Activated CD4-positive, alpha-beta memory T cell treated with anti-CD3 and anti-CD28 coated beads for 36 hours (primary cell): ENCODE results near the gene SLC23A1. TPM values are rescaled to one million over a fixed set of nuclear protein-coding genes. Genes with fewer than 3 reads are reported as not detected.
"Not testable (repeated sequence)": the region's sequence is repeated elsewhere in the genome, so short reads cannot be mapped to it uniquely, and the experiment has no call there.

ENCODE experiments used
- CTCF ChIA-PET: fragments of 350-600 bp; sonication (Branson Sonifier 250); formaldehyde crosslinking; loops from one replicate; lab custom pipeline; 2021; ENCODE audit warnings: antibody characterized with exemption, inconsistent platforms; lab: Charles Lee
- POLR2A ChIA-PET: fragments of 350-600 bp; sonication (Branson Sonifier 250); formaldehyde crosslinking; loops from one replicate; lab custom pipeline; 2021; ENCODE audit warnings: antibody characterized with exemption; lab: Charles Lee
- DNase-seq: peaks from one replicate; pipeline ENCODE4 v3.0.0-alpha.2; 2020
- H3K27ac Mint-ChIP-seq: one replicate; pipeline ENCODE4 v1.8.0; 2021; ENCODE audit warnings: mixed read lengths
- H3K27me3 Mint-ChIP-seq: one replicate; pipeline ENCODE4 v1.8.0; 2021; ENCODE audit warnings: mixed read lengths
- H3K36me3 Mint-ChIP-seq: one replicate; pipeline ENCODE4 v1.8.0; 2021; ENCODE audit warnings: mixed read lengths
- H3K4me1 Mint-ChIP-seq: one replicate; pipeline ENCODE4 v1.8.0; 2021; ENCODE audit warnings: low read depth, mixed read lengths
- H3K4me3 Mint-ChIP-seq: one replicate; pipeline ENCODE4 v1.8.0; 2021; ENCODE audit warnings: mild to moderate bottlenecking, mixed read lengths
- H3K9me3 Mint-ChIP-seq: one replicate; pipeline ENCODE4 v1.8.0; 2021; ENCODE audit warnings: mixed read lengths
- intact Hi-C: fragments of 100-400 bp; cut with micrococcal nuclease; formaldehyde crosslinking; loops from one replicate; pipeline ENCODE4 v1.15.1; 2023
- total RNA-seq, 2 experiments: library from RNA; stranded (reverse); gene quantifications; one replicate each; pipeline ENCODE4 v1.2.3, GENCODE V29; 2021

The SLC23A1 gene
- total RNA-seq, 2 experiments from 2014 or later, result 1.0 to 1.4 TPM

- ChIA-PET POLR2A (no interaction called here), CTCF (interaction anchor here (0.8 kb wide), 1 partner anchor 66 kb away, joined by 3 read pairs; no protein-coding TSS in a partner anchor)
- DNase-seq, result no peak
- Mint-ChIP-seq H3K27ac (no peak overlapping the region), H3K4me1 (peaks cover 18% of the 10 kb centered on the region), H3K36me3 (peaks cover 19% of the 10 kb centered on the region), H3K27me3 (no peaks in the 10 kb centered on the region), H3K9me3 (no peaks in the 10 kb centered on the region), H3K4me3 (no peak overlapping the region)
- intact Hi-C loops, result no loop called here
These were observed 22.7 kb downstream of the SLC23A1 start for GRCh38 chr5:139360384-139360783.

GRCh38 chr5:139358064-139358463 lies 25.0 kb downstream of the SLC23A1 start:
- Mint-ChIP-seq H3K36me3 (peaks cover 10% of the 10 kb centered on the region), H3K27ac (no peak overlapping the region), H3K4me1 (peaks cover 14% of the 10 kb centered on the region), H3K27me3 (no peaks in the 10 kb centered on the region), H3K9me3 (no peaks in the 10 kb centered on the region), H3K4me3 (no peak overlapping the region)
- intact Hi-C loops, result no loop called here
- POLR2A ChIA-PET, result no interaction called here
- CTCF ChIA-PET, result no interaction called here
- DNase-seq, result no peak

- peaks cover 11% of the 10 kb centered on the region for H3K36me3 Mint-ChIP-seq
- intact Hi-C loops, H3K27me3 Mint-ChIP-seq, H3K4me3 Mint-ChIP-seq, H3K9me3 Mint-ChIP-seq, H3K27ac Mint-ChIP-seq, DNase-seq, CTCF ChIA-PET: not testable (repeated sequence)
- peaks cover 12% of the 10 kb centered on the region for H3K4me1 Mint-ChIP-seq
- POLR2A ChIA-PET, result interaction anchor here (1.1 kb wide), 1 partner anchor 10 kb away, joined by 3 read pairs; no protein-coding TSS in a partner anchor
These were observed 27.2 kb downstream of the SLC23A1 start for GRCh38 chr5:139355900-139356299.

- Mint-ChIP-seq H3K27ac (no peak overlapping the region), H3K4me3 (no peak overlapping the region), H3K4me1 (peaks cover 12% of the 10 kb centered on the region), H3K27me3 (no peaks in the 10 kb centered on the region), H3K36me3 (peaks cover 11% of the 10 kb centered on the region), H3K9me3 (no peaks in the 10 kb centered on the region)
- ChIA-PET POLR2A (interaction anchor here (1.5 kb wide), 1 partner anchor 12 kb away, joined by 4 read pairs; the partner anchor contains the start of gene PAIP2), CTCF (no interaction called here)
- intact Hi-C loops, result no loop called here
- no peak for DNase-seq
These were observed 28.9 kb downstream of the SLC23A1 start for GRCh38 chr5:139354186-139354585.

DNA sequence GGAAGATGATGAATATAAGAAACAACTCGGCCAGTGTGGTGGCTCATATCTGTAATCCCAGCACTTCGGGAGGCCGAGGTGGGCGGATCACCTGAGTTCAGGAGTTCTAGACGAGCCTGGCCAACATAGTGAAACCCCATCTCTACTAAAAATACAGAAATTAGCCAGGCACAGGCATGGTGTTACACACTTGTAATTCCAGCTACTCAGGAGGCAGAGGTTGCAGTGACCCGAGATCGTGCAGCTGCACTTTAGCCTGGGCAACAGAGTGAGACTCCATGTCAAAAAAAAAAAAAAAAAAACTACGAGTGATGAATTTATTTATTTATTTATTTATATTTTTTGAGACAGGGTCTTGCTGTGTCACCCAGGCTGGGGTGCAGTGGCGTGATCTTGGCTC lies 35.2 kb downstream of the SLC23A1 start:
- CTCF ChIA-PET, result interaction anchor here (0.6 kb wide), 1 partner anchor 303 kb away, joined by 6 read pairs; no protein-coding TSS in a partner anchor
- DNase-seq, H3K9me3 Mint-ChIP-seq, H3K27me3 Mint-ChIP-seq, H3K27ac Mint-ChIP-seq, H3K4me3 Mint-ChIP-seq: not testable (repeated sequence)
- peaks cover 11% of the 10 kb centered on the region for H3K36me3 Mint-ChIP-seq
- peaks cover 30% of the 10 kb centered on the region for H3K4me1 Mint-ChIP-seq
- POLR2A ChIA-PET, result interaction anchor here (0.6 kb wide), 1 partner anchor 1124 kb away, joined by 5 read pairs; no protein-coding TSS in a partner anchor
- intact Hi-C loops, result loop anchor here (10.0 kb wide), 1 partner anchor 593 kb away; the partner anchor contains the start of gene CTNNA1

DNA sequence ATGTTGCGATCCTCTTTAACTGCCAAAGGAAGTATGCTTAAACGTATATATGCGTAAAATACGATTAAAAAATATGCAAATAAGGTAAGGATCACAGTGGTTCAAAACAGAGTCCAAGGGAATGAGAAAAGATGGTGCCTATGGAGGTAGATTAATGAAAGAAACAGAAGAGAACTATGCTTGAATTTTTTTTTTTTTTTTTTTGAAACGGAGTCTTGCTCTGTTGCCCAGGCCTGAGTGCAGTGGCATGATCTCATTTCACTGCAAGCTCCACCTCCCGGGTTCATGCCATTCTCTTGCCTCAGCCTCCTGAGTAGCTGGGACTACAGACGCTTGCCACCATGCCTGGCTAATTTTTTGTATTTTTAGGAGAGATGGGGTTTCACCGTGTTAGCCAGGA lies 37.7 kb downstream of the SLC23A1 start:
- H3K4me3 Mint-ChIP-seq, CTCF ChIA-PET, H3K9me3 Mint-ChIP-seq, H3K27ac Mint-ChIP-seq, POLR2A ChIA-PET, DNase-seq, H3K27me3 Mint-ChIP-seq: not testable (repeated sequence)
- intact Hi-C loops, result loop anchor here (10.0 kb wide), 1 partner anchor 591 kb away; the partner anchor contains the start of gene CTNNA1
- H3K36me3 Mint-ChIP-seq, result peaks cover 15% of the 10 kb centered on the region
- H3K4me1 Mint-ChIP-seq, result peaks cover 44% of the 10 kb centered on the region

- DNase-seq, result no peak
- no peak overlapping the region for H3K27ac Mint-ChIP-seq
- POLR2A ChIA-PET, result interaction anchor here (0.5 kb wide), 1 partner anchor 116 kb away, joined by 3 read pairs; no protein-coding TSS in a partner anchor
- peaks cover 49% of the 10 kb centered on the region for H3K4me1 Mint-ChIP-seq
- H3K36me3 Mint-ChIP-seq, result peaks cover 15% of the 10 kb centered on the region
- no peaks in the 10 kb centered on the region for H3K27me3 Mint-ChIP-seq
- no peaks in the 10 kb centered on the region for H3K9me3 Mint-ChIP-seq
- intact Hi-C loops, result loop anchor here (5.0 to 10.0 kb wide), 2 partner anchors 218 to 589 kb away; partner anchors contain the start of genes CTNNA1 and UBE2D2
- peak overlapping the region; percentile 41 for H3K4me3 Mint-ChIP-seq
- CTCF ChIA-PET, result no interaction called here
These were observed 38.9 kb downstream of the SLC23A1 start for GRCh38 chr5:139344177-139344576.

- H3K4me1 Mint-ChIP-seq, result peaks cover 47% of the 10 kb centered on the region
These were observed 39.6 kb downstream of the SLC23A1 start for GRCh38 chr5:139343476-139343875.

GRCh38 chr5:139342423-139342723 lies 40.7 kb downstream of the SLC23A1 start:
- H3K27me3 Mint-ChIP-seq, result no peaks in the 10 kb centered on the region
- POLR2A ChIA-PET, result interaction anchor here (0.7 to 3.0 kb wide), 12 partner anchors 11 to 799 kb away, joined by 3 to 32 read pairs (median 4); partner anchors contain the start of genes ETF1, HSPA9, MATR3 and MZB1
- H3K9me3 Mint-ChIP-seq, result no peaks in the 10 kb centered on the region
- peaks cover 47% of the 10 kb centered on the region for H3K4me1 Mint-ChIP-seq
- H3K4me3 Mint-ChIP-seq, result peak overlapping the region; percentile 97
- CTCF ChIA-PET, result interaction anchor here (0.6 to 2.2 kb wide), 23 partner anchors 9 to 702 kb away, joined by 3 to 14 read pairs (median 4); partner anchors contain the start of genes MATR3, MZB1, PROB1 and SPATA24
- H3K36me3 Mint-ChIP-seq, result peaks cover 12% of the 10 kb centered on the region
- H3K27ac Mint-ChIP-seq, result peak overlapping the region; percentile 95
- intact Hi-C loops, result loop anchor here (5.0 to 10.0 kb wide), 2 partner anchors 220 to 588 kb away; partner anchors contain the start of genes CTNNA1 and UBE2D2
- DNase-seq, result no peak

More at GRCh38 chr5:139343476-139343875, 39.6 kb downstream of the SLC23A1 start:
- no peaks in the 10 kb centered on the region for H3K9me3 Mint-ChIP-seq
- intact Hi-C loops, result loop anchor here (5.0 to 10.0 kb wide), 2 partner anchors 219 to 589 kb away; partner anchors contain the start of genes CTNNA1 and UBE2D2
- ChIA-PET POLR2A (no interaction called here), CTCF (no interaction called here)
- DNase-seq, result no peak
- H3K27ac Mint-ChIP-seq, result peak overlapping the region; percentile 95
- H3K27me3 Mint-ChIP-seq, result no peaks in the 10 kb centered on the region
- H3K36me3 Mint-ChIP-seq, result peaks cover 12% of the 10 kb centered on the region
- peak overlapping the region; percentile 97 for H3K4me3 Mint-ChIP-seq

DNA sequence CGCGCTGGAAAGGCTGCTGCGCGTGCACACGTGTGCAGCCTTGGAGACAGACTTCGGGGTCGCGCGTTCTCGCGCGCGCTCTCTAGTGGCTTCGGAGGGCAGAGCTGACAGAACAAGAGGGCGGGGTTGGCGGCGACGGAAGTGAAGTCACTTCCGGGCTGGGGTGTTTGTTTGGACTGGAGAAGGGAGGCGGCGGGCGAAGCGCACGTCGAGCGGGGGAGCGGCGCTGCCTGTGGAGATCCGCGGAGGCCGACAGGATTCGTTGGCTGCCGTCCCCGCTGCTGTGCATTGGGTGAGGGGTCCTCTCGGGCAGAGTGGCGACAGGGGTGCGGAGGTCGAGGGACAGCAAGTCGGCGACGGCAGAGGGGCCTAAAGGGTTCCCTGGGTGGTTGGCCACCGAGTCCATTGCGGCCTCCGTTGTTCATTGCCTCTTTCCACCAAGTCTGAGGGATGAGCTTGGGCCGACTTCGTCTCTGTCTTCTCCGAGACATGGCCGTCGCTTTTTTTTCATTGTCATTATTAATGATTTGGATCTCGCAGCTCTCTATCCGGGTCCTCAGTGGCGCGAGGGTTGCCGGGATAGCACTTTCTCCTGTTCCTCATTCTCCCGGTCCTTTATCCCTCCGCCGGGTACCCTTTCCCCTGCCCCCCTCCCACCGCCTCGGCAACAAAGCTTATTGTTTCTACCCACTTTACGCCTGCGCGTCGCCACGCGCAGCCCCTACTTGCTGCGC lies 41.2 kb downstream of the SLC23A1 start, which contains the start of gene PAIP2:
Gene PAIP2 (plus strand): TSS at position 166 of the 734 bp plus-strand sequence. CDS start 21,931 bp downstream, outside the sequence.
- no peaks in the 10 kb centered on the region for H3K9me3 Mint-ChIP-seq
- H3K27me3 Mint-ChIP-seq, result no peaks in the 10 kb centered on the region
- POLR2A ChIA-PET, result interaction anchor here (0.7 to 3.0 kb wide), 13 partner anchors 12 to 798 kb away, joined by 3 to 32 read pairs (median 4); partner anchors contain the start of genes ETF1, HSPA9, MATR3 and MZB1
- intact Hi-C loops, result loop anchor here (1.0 to 10.0 kb wide), 7 partner anchors 49 to 587 kb away; partner anchors contain the start of genes CTNNA1, MATR3 and UBE2D2
- H3K36me3 Mint-ChIP-seq, result peaks cover 11% of the 10 kb centered on the region
- peak within 1 kb of the TSS; percentile 95 for H3K27ac Mint-ChIP-seq
- peak within 1 kb of the TSS; percentile 97 for H3K4me3 Mint-ChIP-seq
- peaks cover 46% of the 10 kb centered on the region for H3K4me1 Mint-ChIP-seq
- peak; percentile 98 for DNase-seq
- CTCF ChIA-PET, result interaction anchor here (0.6 to 2.2 kb wide), 26 partner anchors 9 to 701 kb away, joined by 3 to 14 read pairs (median 4); partner anchors contain the start of genes MATR3, MZB1, PROB1 and SPATA24

DNA sequence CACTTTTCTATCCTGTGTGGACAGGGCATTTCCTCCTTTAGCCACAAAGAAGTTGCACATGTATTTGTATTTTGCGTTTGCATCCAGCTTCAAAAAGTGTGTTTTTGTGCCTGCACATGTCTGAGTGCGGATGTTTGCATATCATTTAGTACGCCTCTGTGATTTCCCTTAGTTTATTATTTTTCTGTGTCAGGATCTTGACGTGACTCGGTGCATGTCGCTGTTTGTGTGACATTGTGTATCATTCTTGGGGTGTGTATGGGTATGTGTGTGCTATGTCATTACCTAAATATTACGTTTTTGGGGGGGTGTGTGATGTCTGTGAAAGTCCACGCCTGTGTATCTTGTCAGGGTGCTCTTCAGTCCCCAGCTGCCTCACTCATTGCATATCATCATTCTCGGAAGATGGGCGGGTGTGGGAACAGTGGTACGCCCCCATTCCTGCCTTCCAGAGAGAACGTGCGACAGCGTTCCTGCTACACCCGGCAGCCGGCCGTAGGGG lies 41.9 kb downstream of the SLC23A1 start:
- POLR2A ChIA-PET, result interaction anchor here (1.3 to 3.0 kb wide), 8 partner anchors 29 to 798 kb away, joined by 3 to 32 read pairs (median 8); partner anchors contain the start of genes ETF1, HSPA9, MATR3 and MZB1
- CTCF ChIA-PET, result interaction anchor here (1.0 to 2.2 kb wide), 19 partner anchors 8 to 424 kb away, joined by 3 to 14 read pairs (median 5); partner anchors contain the start of genes MATR3, PROB1 and SPATA24
- DNase-seq, result no peak
- Mint-ChIP-seq H3K9me3 (no peaks in the 10 kb centered on the region), H3K27ac (peak overlapping the region; percentile 95), H3K4me3 (peak overlapping the region; percentile 97), H3K27me3 (no peaks in the 10 kb centered on the region), H3K36me3 (peaks cover 9% of the 10 kb centered on the region), H3K4me1 (peaks cover 49% of the 10 kb centered on the region)
- intact Hi-C loops, result loop anchor here (1.0 to 10.0 kb wide), 7 partner anchors 48 to 586 kb away; partner anchors contain the start of genes CTNNA1, MATR3 and UBE2D2
